OCI-LY7 (cell line): Measurements from ENCODE around the gene ERBB2. TPM values are rescaled to one million over a fixed set of nuclear protein-coding genes. Genes with fewer than 3 reads are reported as not detected.

Experiments
- BruUV-seq: library from RNA; stranded (reverse); fragments of 400-500 nt; replicated peaks from 2 replicates; lab custom pipeline; 2021; lab: Mats Ljungman, UMichigan
- CTCF ChIA-PET: fragments of 300-600 bp; sonication (Branson Sonifier 250); formaldehyde crosslinking; loops from one replicate; lab custom pipeline; 2022; ENCODE audit warnings: antibody characterized with exemption; ENCODE audit not compliant: unreplicated experiment; lab: Charles Lee
- POLR2A ChIA-PET: fragments of 300-600 bp; sonication (Branson Sonifier 250); formaldehyde crosslinking; loops from one replicate; lab custom pipeline; 2022; ENCODE audit warnings: antibody characterized with exemption; lab: Charles Lee
- DNase-seq: peaks from one replicate; pipeline ENCODE4 v3.0.0-alpha.2; 2015; ENCODE audit warnings: low spot score
- H2AFZ ChIP-seq: fragments of 200-600 bp; sonication (generic), shearing (Covaris generic); 2 replicates; pipeline ENCODE4 v1.6.1; 2014; ENCODE audit warnings: mild to moderate bottlenecking, antibody characterized with exemption, low read length, moderate library complexity
- H3K27ac ChIP-seq: fragments of 200-600 bp; sonication (generic); 2 replicates; pipeline ENCODE4 v1.5.1; 2014; ENCODE audit warnings: mixed run types, low read depth, mild to moderate bottlenecking, moderate library complexity, low read length, inconsistent platforms; ENCODE audit not compliant: poor library complexity, severe bottlenecking
- H3K36me3 ChIP-seq: fragments of 200-600 bp; sonication (generic); 2 replicates; pipeline ENCODE4 v1.6.1; 2014; ENCODE audit warnings: mild to moderate bottlenecking, antibody characterized with exemption, low read length, moderate library complexity, mixed read lengths; ENCODE audit not compliant: insufficient read depth
- H3K4me1 ChIP-seq: fragments of 200-600 bp; sonication (generic); 2 replicates; pipeline ENCODE4 v1.5.1; 2014; ENCODE audit warnings: mild to moderate bottlenecking, low read length; ENCODE audit not compliant: insufficient read depth, poor library complexity, severe bottlenecking
- H3K4me2 ChIP-seq: fragments of 200-600 bp; sonication (generic); 2 replicates; pipeline ENCODE4 v1.6.1; 2014; ENCODE audit warnings: mild to moderate bottlenecking, low read length
- H3K4me3 ChIP-seq: fragments of 200-600 bp; sonication (generic); 2 replicates; pipeline ENCODE4 v1.5.1; 2014; ENCODE audit warnings: mild to moderate bottlenecking, low read depth, low read length; ENCODE audit not compliant: poor library complexity, severe bottlenecking
- H3K79me2 ChIP-seq: fragments of 200-600 bp; sonication (generic); 2 replicates; pipeline ENCODE4 v1.6.1; 2016; ENCODE audit warnings: low read depth, mild to moderate bottlenecking, low read length, moderate library complexity, mixed read lengths; ENCODE audit not compliant: insufficient read depth
- H3K9me2 ChIP-seq: fragments of 200-600 bp; sonication (generic); 2 replicates; pipeline ENCODE4 v1.6.1; 2016; ENCODE audit warnings: mild to moderate bottlenecking, low read length, mixed read lengths; ENCODE audit not compliant: insufficient read depth
- H3K9me3 ChIP-seq: fragments of 200-600 bp; sonication (generic); 2 replicates; pipeline ENCODE4 v1.6.1; 2014; ENCODE audit warnings: mild to moderate bottlenecking, mixed run types, low read length, mixed read lengths
- H4K20me1 ChIP-seq: fragments of 200-600 bp; sonication (generic); 2 replicates; pipeline ENCODE4 v1.6.1; 2014; ENCODE audit warnings: mild to moderate bottlenecking, antibody characterized with exemption, low read length, moderate library complexity, mixed read lengths; ENCODE audit not compliant: insufficient read depth
- EZH2phosphoT487 ChIP-seq: fragments of 200-600 bp; sonication (generic); IDR thresholded peaks from 2 replicates; pipeline ENCODE4 v1.6.1; 2018; ENCODE audit warnings: low read depth, borderline replicate concordance, mild to moderate bottlenecking, mixed run types, antibody characterized with exemption, low read length, moderate library complexity, mixed read lengths
- intact Hi-C: fragments of 100-400 bp; cut with micrococcal nuclease; formaldehyde crosslinking; loops from one replicate; pipeline ENCODE4 v1.10.0; 2022; ENCODE audit not compliant: unreplicated experiment
- total RNA-seq, 2 experiments: library from RNA; depleted of rRNA in 1 of 2; stranded (reverse); fragments of >200 nt in 1 of 2; shearing (Covaris generic) in 1 of 2; gene quantifications; 2 replicates each; pipeline ENCODE4 v1.2.3, GENCODE V29; 2014 to 2022
- TF ChIP-seq, protein P1 (sequence below): fragments of 200-600 bp; sonication (generic); conservative IDR thresholded peaks from 2 replicates; pipeline ENCODE4 v1.5.1; 2014; ENCODE audit warnings: mild to moderate bottlenecking, antibody characterized with exemption, low read length, moderate library complexity, mixed read lengths

ERBB2 gene
- total RNA-seq, 2 experiments from 2014 or later, result 6.5 to 11.4 TPM

DNA sequence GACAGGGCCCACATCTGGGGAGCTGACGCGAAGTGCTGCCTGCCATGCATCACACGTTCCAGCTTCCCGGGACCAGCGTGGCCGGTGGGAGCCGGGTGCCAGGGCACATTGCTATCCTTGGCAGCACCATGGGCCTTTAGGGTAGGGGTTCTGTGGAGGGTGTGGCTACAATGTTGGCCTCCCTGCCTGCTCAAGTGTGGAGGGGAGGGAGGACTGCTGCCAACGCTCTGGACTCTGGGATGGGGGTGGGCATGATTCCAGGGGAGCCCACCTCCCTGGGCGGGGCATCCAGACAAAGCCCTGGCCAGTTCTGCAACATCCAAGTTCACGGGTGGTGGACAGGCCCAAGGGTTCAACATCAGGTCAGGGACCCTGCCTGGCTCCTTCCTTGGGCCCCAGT lies 51.8 kb downstream of the ERBB2 start:
- Histone ChIP-seq H4K20me1 (no peaks in the 10 kb centered on the region), H3K9me3 (no peaks in the 10 kb centered on the region), H3K36me3 (no peaks in the 10 kb centered on the region), H3K4me2 (no peak overlapping the region), H3K4me1 (peaks cover 46% of the 10 kb centered on the region), H3K9me2 (no peaks in the 10 kb centered on the region), H3K27ac (no peak overlapping the region), H3K79me2 (no peaks in the 10 kb centered on the region), H3K4me3 (no peak overlapping the region), H2AFZ (no peak overlapping the region)
- intact Hi-C loops, result loop anchor here (5.0 to 10.0 kb wide), 3 partner anchors 64 to 297 kb away; partner anchors contain the start of genes MED1 and PGAP3
- BruUV-seq, result no TSS peak
- POLR2A ChIA-PET, result interaction anchor here (0.6 to 0.7 kb wide), 2 partner anchors 10 to 92 kb away, joined by 3 read pairs; no protein-coding TSS in a partner anchor
- TF ChIP-seq EZH2phosphoT487, result no peak
- TF ChIP-seq, protein P1, sequence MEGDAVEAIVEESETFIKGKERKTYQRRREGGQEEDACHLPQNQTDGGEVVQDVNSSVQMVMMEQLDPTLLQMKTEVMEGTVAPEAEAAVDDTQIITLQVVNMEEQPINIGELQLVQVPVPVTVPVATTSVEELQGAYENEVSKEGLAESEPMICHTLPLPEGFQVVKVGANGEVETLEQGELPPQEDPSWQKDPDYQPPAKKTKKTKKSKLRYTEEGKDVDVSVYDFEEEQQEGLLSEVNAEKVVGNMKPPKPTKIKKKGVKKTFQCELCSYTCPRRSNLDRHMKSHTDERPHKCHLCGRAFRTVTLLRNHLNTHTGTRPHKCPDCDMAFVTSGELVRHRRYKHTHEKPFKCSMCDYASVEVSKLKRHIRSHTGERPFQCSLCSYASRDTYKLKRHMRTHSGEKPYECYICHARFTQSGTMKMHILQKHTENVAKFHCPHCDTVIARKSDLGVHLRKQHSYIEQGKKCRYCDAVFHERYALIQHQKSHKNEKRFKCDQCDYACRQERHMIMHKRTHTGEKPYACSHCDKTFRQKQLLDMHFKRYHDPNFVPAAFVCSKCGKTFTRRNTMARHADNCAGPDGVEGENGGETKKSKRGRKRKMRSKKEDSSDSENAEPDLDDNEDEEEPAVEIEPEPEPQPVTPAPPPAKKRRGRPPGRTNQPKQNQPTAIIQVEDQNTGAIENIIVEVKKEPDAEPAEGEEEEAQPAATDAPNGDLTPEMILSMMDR, result no peak
- no peak for DNase-seq
- CTCF ChIA-PET, result interaction anchor here (0.6 kb wide), 1 partner anchor 33 kb away, joined by 3 read pairs; no protein-coding TSS in a partner anchor

DNA sequence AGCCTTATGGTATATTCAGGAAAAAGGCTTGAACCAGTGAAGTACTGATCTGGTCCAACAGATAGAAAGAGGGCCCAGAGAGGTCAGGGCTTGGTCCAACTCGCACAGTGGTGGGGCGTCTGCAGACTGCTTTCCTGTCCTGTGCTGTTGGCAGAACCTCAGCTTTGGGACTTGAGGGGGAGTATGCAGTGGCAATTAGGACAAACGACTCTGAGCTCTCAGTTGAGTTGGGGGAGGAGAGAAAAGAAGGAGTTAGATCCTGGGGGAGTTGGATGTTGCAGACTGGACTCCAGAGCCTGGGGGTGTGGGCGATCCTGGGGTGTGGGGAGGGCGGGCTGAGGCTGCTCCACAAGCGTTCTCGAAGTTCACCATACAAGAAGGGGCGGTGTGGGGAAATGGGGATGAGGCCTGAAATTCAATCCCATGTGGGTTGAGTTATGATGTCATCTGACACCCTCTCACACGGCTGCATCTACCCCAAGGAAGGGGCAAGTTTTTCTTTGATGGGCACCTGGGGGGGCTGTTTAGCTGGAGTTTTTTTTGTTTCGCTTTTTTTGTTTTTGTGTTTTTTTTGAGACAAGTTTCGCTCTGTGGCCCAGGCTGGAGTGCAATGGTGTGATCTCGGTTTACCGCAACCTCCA lies 52.5 kb downstream of the ERBB2 start:
- H3K36me3 ChIP-seq, result no peaks in the 10 kb centered on the region
- no peak overlapping the region for H3K4me2 ChIP-seq
- CTCF ChIA-PET, result interaction anchor here (1.7 kb wide), 1 partner anchor 131 kb away, joined by 5 read pairs; no protein-coding TSS in a partner anchor
- H3K4me3 ChIP-seq, result no peak overlapping the region
- POLR2A ChIA-PET, result interaction anchor here (0.6 to 1.1 kb wide), 6 partner anchors 9 to 206 kb away, joined by 3 to 5 read pairs (median 4); no protein-coding TSS in a partner anchor
- no TSS peak for BruUV-seq
- no peaks in the 10 kb centered on the region for H3K79me2 ChIP-seq
- peaks cover 53% of the 10 kb centered on the region for H3K4me1 ChIP-seq
- no peaks in the 10 kb centered on the region for H4K20me1 ChIP-seq
- H2AFZ ChIP-seq, result no peak overlapping the region
- no peaks in the 10 kb centered on the region for H3K9me2 ChIP-seq
- H3K27ac ChIP-seq, result no peak overlapping the region
- DNase-seq, result no peak
- intact Hi-C loops, result loop anchor here (5.0 to 10.0 kb wide), 3 partner anchors 65 to 298 kb away; partner anchors contain the start of genes MED1 and PGAP3
- no peaks in the 10 kb centered on the region for H3K9me3 ChIP-seq
- TF ChIP-seq, protein P1, result no peak
- no peak for TF ChIP-seq EZH2phosphoT487
